Nephron progenitor cell (in vitro differentiated cells): ENCODE measurements around the gene CYB5RL.

Experiments
- DNase-seq: peaks from one replicate; pipeline ENCODE4 v3.0.0; 2021
- H3K27ac Mint-ChIP-seq: 2 replicates; pipeline ENCODE4 v1.8.0; 2021; ENCODE audit warnings: mild to moderate bottlenecking, moderate library complexity, mixed read lengths
- H3K27me3 Mint-ChIP-seq: 2 replicates; pipeline ENCODE4 v1.8.0; 2021; ENCODE audit warnings: mild to moderate bottlenecking, low read depth, mixed read lengths; ENCODE audit not compliant: poor library complexity
- H3K36me3 Mint-ChIP-seq: 2 replicates; pipeline ENCODE4 v1.8.0; 2021; ENCODE audit warnings: low read depth, mixed read lengths
- H3K4me1 Mint-ChIP-seq: 2 replicates; pipeline ENCODE4 v1.8.0; 2021; ENCODE audit warnings: mixed read lengths
- H3K4me3 Mint-ChIP-seq: 2 replicates; pipeline ENCODE4 v1.8.0; 2021; ENCODE audit warnings: mild to moderate bottlenecking, moderate library complexity, mixed read lengths
- H3K9me3 Mint-ChIP-seq: 2 replicates; pipeline ENCODE4 v1.8.0; 2021; ENCODE audit warnings: mild to moderate bottlenecking, moderate library complexity, mixed read lengths
- TF ChIP-seq, protein P1 (sequence below): fragments of 200-600 bp; sonication (generic); IDR thresholded peaks from 2 replicates; pipeline ENCODE4 v1.5.0; 2021; ENCODE audit warnings: antibody characterized with exemption

The CYB5RL gene

DNA sequence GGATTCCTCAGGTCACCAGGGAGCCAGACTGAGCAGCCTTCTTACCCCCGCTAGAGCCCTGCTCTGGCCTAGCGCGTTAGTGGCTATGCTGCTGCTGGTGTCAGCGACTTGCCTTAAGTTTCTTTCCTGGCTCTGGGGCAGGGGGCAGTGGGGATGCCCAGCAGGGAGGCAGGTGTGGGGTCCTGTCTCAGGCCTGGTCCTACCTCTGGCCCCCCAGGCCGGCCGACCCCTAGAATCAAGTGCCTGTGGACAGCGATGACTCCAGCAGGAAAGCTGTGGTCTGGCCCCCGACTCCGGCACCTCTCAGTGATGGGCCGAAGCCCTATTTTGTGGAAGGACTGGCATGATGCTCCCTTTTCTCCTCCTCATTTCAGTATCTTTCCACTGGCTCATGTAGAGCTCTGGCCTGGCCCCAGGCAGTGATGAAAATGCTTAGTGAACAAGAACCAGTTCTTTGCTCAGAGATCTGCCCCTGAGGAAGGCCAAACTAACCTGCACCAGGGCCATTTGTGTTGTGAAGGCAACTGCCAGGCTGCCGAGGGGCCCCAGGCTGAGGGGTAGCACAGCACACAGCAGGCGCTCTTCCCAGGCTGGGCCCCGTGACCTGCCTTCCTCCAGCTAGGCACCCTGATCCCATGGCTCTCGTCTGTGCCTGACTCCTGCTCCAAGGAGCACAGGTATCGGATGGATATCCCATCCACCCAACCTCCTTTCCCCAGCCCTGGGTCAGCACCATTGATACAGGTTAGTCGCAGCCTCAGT is 23.8 kb upstream of the CYB5RL start:
- H3K36me3 Mint-ChIP-seq: peaks cover 33% of the 10 kb centered on the region
- no peak overlapping the region for H3K4me3 Mint-ChIP-seq
- TF ChIP-seq, protein P1, sequence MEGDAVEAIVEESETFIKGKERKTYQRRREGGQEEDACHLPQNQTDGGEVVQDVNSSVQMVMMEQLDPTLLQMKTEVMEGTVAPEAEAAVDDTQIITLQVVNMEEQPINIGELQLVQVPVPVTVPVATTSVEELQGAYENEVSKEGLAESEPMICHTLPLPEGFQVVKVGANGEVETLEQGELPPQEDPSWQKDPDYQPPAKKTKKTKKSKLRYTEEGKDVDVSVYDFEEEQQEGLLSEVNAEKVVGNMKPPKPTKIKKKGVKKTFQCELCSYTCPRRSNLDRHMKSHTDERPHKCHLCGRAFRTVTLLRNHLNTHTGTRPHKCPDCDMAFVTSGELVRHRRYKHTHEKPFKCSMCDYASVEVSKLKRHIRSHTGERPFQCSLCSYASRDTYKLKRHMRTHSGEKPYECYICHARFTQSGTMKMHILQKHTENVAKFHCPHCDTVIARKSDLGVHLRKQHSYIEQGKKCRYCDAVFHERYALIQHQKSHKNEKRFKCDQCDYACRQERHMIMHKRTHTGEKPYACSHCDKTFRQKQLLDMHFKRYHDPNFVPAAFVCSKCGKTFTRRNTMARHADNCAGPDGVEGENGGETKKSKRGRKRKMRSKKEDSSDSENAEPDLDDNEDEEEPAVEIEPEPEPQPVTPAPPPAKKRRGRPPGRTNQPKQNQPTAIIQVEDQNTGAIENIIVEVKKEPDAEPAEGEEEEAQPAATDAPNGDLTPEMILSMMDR: no peak
- peaks cover 62% of the 10 kb centered on the region for H3K4me1 Mint-ChIP-seq
- DNase-seq: no peak
- peaks cover 6% of the 10 kb centered on the region for H3K27me3 Mint-ChIP-seq
- H3K27ac Mint-ChIP-seq: peak overlapping the region; percentile 97
- no peaks in the 10 kb centered on the region for H3K9me3 Mint-ChIP-seq

- peaks cover 34% of the 10 kb centered on the region for H3K36me3 Mint-ChIP-seq
- H3K27ac Mint-ChIP-seq: peak overlapping the region; percentile 97
- no peaks in the 10 kb centered on the region for H3K9me3 Mint-ChIP-seq
- TF ChIP-seq, protein P1: no peak
- peaks cover 55% of the 10 kb centered on the region for H3K4me1 Mint-ChIP-seq
- no peak overlapping the region for H3K4me3 Mint-ChIP-seq
- DNase-seq: no peak
- peaks cover 3% of the 10 kb centered on the region for H3K27me3 Mint-ChIP-seq
Observed at GRCh38 chr1:54222711-54223110, 22.9 kb upstream of the CYB5RL start.

DNA sequence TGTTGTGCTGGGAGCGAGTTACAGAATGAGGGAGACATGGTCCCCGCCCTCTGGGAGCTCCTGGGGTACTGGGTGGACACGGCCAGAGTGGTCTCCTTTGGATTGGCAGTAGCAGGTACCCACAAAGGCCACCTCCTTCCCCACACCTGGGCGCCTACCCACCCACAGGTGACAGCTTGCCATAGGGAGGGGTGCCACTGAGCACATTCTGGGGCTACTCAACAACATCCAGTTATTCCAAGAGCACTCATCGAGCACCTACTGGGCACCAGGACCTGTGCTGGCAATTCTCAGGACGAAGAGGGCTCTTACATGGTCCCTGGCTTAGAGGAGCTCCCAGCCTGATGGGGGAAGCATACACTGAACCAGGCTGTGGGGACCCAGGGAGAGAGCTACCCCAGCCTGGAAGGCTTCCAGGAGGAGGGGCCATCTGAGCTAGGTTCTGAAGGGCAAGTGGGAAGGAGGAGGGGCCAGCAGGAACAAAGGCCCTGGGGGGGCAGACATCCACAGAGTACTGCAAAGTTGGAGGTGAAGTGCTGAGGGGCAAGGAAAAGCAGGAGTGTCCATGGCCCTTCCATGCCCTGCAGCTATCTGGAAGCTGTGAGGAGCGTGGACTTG is 22.1 kb upstream of the CYB5RL start:
- Mint-ChIP-seq H3K4me1 (peaks cover 52% of the 10 kb centered on the region), H3K9me3 (no peaks in the 10 kb centered on the region), H3K4me3 (no peak overlapping the region), H3K36me3 (peaks cover 38% of the 10 kb centered on the region), H3K27me3 (peaks cover 3% of the 10 kb centered on the region), H3K27ac (peak overlapping the region; percentile 81)
- TF ChIP-seq, protein P1: no peak
- no peak for DNase-seq

DNA sequence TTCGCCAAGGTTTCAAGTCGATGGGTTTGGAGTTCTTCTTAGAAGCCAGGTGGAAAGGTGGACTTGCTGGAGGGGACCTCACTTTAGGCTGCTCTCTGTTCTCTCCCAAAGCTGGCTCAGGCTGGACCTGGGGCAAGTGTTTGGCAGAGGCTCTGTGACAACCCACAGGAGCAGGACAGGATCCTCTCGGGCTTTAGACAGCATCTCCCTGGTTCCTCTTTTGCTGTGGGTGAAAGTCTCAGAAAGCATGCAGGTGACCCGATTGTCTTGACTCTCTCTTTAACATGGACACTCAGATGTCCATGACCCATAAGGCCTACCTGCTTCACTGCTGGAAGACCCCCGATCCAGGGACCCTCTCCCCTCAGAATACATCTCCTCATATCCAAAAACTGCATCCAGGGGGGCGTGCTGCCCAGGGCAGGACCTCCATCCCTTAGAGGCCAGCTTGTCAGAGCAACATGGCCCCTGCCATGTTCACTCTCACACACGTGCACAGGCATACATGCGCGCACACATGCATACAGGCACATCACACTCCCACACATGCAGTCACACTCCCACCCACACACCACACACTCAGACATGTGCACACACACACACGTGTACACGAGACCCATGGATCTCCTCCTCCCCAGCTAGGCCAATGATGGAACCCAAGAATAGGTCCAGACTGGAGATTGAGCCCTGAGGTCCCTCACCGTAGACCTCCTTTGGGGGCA is 21.4 kb upstream of the CYB5RL start:
- H3K36me3 Mint-ChIP-seq: peaks cover 40% of the 10 kb centered on the region
- TF ChIP-seq, protein P1: no peak
- no peaks in the 10 kb centered on the region for H3K9me3 Mint-ChIP-seq
- no peak for DNase-seq
- peaks cover 46% of the 10 kb centered on the region for H3K4me1 Mint-ChIP-seq
- no peak overlapping the region for H3K4me3 Mint-ChIP-seq
- peak overlapping the region; percentile 51 for H3K27ac Mint-ChIP-seq
- H3K27me3 Mint-ChIP-seq: peaks cover 6% of the 10 kb centered on the region

- Mint-ChIP-seq H3K27ac (peak overlapping the region; percentile 81), H3K27me3 (peaks cover 6% of the 10 kb centered on the region), H3K36me3 (peaks cover 39% of the 10 kb centered on the region), H3K4me1 (peaks cover 38% of the 10 kb centered on the region), H3K4me3 (no peak overlapping the region), H3K9me3 (no peaks in the 10 kb centered on the region)
- TF ChIP-seq, protein P1: no peak
- DNase-seq: no peak
Observed at GRCh38 chr1:54220004-54220811, 20.4 kb upstream of the CYB5RL start.
